Neural progenitor cell (in vitro differentiated cells): ENCODE measurements around the gene ALK. TPM values are rescaled to one million over a fixed set of nuclear protein-coding genes. Genes with fewer than 3 reads are reported as not detected.
"Not testable (repeated sequence)": the region's sequence is repeated elsewhere in the genome, so short reads cannot be mapped to it uniquely, and the experiment has no call there.

Experiments
- DNase-seq: peaks from one replicate; pipeline ENCODE4 v3.0.0-alpha.2; 2016; ENCODE audit warnings: low spot score
- H2AFZ ChIP-seq: fragments of 200-600 bp; sonication (generic); replicated peaks from 2 replicates; pipeline ENCODE4 v1.6.1; 2016; ENCODE audit warnings: antibody characterized with exemption
- H3F3A ChIP-seq: fragments of 200-600 bp; sonication (generic); 2 replicates; pipeline ENCODE4 v1.6.1; 2016; ENCODE audit warnings: antibody characterized with exemption, low read depth
- H3K27ac ChIP-seq: fragments of 200-600 bp; sonication (generic); 2 replicates; pipeline ENCODE4 v1.5.1; 2016; ENCODE audit warnings: mild to moderate bottlenecking
- H3K27me3 ChIP-seq: fragments of 200-600 bp; sonication (generic); 2 replicates; pipeline ENCODE4 v1.6.1; 2016; ENCODE audit warnings: mild to moderate bottlenecking, moderate library complexity
- H3K36me3 ChIP-seq: fragments of 200-600 bp; sonication (generic); 2 replicates; pipeline ENCODE4 v1.5.1; 2016
- H3K4me1 ChIP-seq: fragments of 200-600 bp; sonication (generic); 2 replicates; pipeline ENCODE4 v1.6.1; 2016; ENCODE audit warnings: mixed run types
- H3K4me2 ChIP-seq: fragments of 200-600 bp; sonication (generic); 2 replicates; pipeline ENCODE4 v1.6.1; 2016
- H3K4me3 ChIP-seq: fragments of 200-600 bp; sonication (generic); 2 replicates; pipeline ENCODE4 v1.5.1; 2016
- H3K79me2 ChIP-seq: fragments of 200-600 bp; sonication (generic); 2 replicates; pipeline ENCODE4 v1.6.1; 2016; ENCODE audit warnings: low read depth
- H3K9ac ChIP-seq: fragments of 200-600 bp; sonication (generic); 2 replicates; pipeline ENCODE4 v1.6.1; 2016
- H3K9me3 ChIP-seq: fragments of 200-600 bp; sonication (generic); 2 replicates; pipeline ENCODE4 v1.5.1; 2016; ENCODE audit warnings: low read depth
- H4K20me1 ChIP-seq: fragments of 200-600 bp; sonication (generic); 2 replicates; pipeline ENCODE4 v1.6.1; 2016; ENCODE audit warnings: low read depth
- H3K27ac Mint-ChIP-seq: 3 replicates; pipeline ENCODE4 v1.8.0; 2021; ENCODE audit warnings: mixed read lengths
- H3K27me3 Mint-ChIP-seq: 2 replicates; pipeline ENCODE4 v1.8.0; 2022; ENCODE audit warnings: low read depth, mild to moderate bottlenecking, inconsistent platforms, moderate library complexity, mixed read lengths; ENCODE audit not compliant: insufficient read depth
- H3K36me3 Mint-ChIP-seq: 3 replicates; pipeline ENCODE4 v1.8.0; 2021; ENCODE audit warnings: mixed read lengths
- H3K4me1 Mint-ChIP-seq: 3 replicates; pipeline ENCODE4 v1.8.0; 2021; ENCODE audit warnings: mixed read lengths
- H3K4me3 Mint-ChIP-seq: 3 replicates; pipeline ENCODE4 v1.8.0; 2021; ENCODE audit warnings: mild to moderate bottlenecking, moderate library complexity, mixed read lengths
- H3K9me3 Mint-ChIP-seq: 3 replicates; pipeline ENCODE4 v1.8.0; 2020; ENCODE audit warnings: mixed read lengths
- CTCF ChIP-seq: fragments of 200-600 bp; sonication (generic); IDR thresholded peaks from 2 replicates; pipeline ENCODE4 v1.5.1; 2017; ENCODE audit warnings: antibody characterized with exemption, mild to moderate bottlenecking
- EZH2 ChIP-seq: fragments of 200-600 bp; sonication (generic); IDR thresholded peaks from 2 replicates; pipeline ENCODE4 v1.6.1; 2017; ENCODE audit warnings: antibody characterized with exemption, mild to moderate bottlenecking, moderate library complexity
- EZH2phosphoT487 ChIP-seq: fragments of 200-600 bp; sonication (generic); IDR thresholded peaks from 2 replicates; pipeline ENCODE4 v1.6.1; 2017; ENCODE audit warnings: antibody characterized with exemption
- total RNA-seq: library from RNA; depleted of rRNA; stranded (reverse); fragments of >200 nt; gene quantifications from 2 replicates; pipeline ENCODE4 v1.2.3, GENCODE V29; 2015; ENCODE audit warnings: low replicate concordance

Gene ALK
- total RNA-seq, 1 donor from 2014 or later: not detected

- no peak for TF ChIP-seq EZH2
- TF ChIP-seq EZH2phosphoT487: no peak
- TF ChIP-seq CTCF: no peak
- Histone ChIP-seq H3K9me3 (no peaks in the 10 kb centered on the region), H4K20me1 (no peaks in the 10 kb centered on the region), H3K27ac (no peak overlapping the region), H3K27me3 (no peaks in the 10 kb centered on the region), H3K4me3 (no peak overlapping the region), H3F3A (no peaks in the 10 kb centered on the region), H3K36me3 (no peaks in the 10 kb centered on the region), H3K79me2 (no peaks in the 10 kb centered on the region), H2AFZ (no peak overlapping the region), H3K4me2 (no peak overlapping the region), H3K9ac (no peak overlapping the region), H3K4me1 (peaks cover 4% of the 10 kb centered on the region)
- H3K36me3 Mint-ChIP-seq: peaks cover 5% of the 10 kb centered on the region
- no peak overlapping the region for H3K4me3 Mint-ChIP-seq
- H3K27ac Mint-ChIP-seq: no peak overlapping the region
- H3K4me1 Mint-ChIP-seq: peaks cover 11% of the 10 kb centered on the region
- peaks cover 6% of the 10 kb centered on the region for H3K27me3 Mint-ChIP-seq
- no peak for DNase-seq
- H3K9me3 Mint-ChIP-seq: peaks cover 2% of the 10 kb centered on the region
Observed at GRCh38 chr2:29259221-29259620, 662.2 kb downstream of the ALK start.

GRCh38 chr2:29255004-29255403 is 666.4 kb downstream of the ALK start:
- Mint-ChIP-seq H3K4me3 (no peak overlapping the region), H3K27ac (no peak overlapping the region), H3K36me3 (no peaks in the 10 kb centered on the region), H3K27me3 (peaks cover 2% of the 10 kb centered on the region), H3K9me3 (no peaks in the 10 kb centered on the region), H3K4me1 (no peaks in the 10 kb centered on the region)
- no peak overlapping the region for H2AFZ ChIP-seq
- H3K79me2 ChIP-seq: no peaks in the 10 kb centered on the region
- no peak for TF ChIP-seq EZH2
- no peak for TF ChIP-seq CTCF
- TF ChIP-seq EZH2phosphoT487: no peak
- no peak overlapping the region for H3K27ac ChIP-seq
- H3K4me2 ChIP-seq: no peak overlapping the region
- no peak overlapping the region for H3K9ac ChIP-seq
- H3K36me3 ChIP-seq: no peaks in the 10 kb centered on the region
- H3K4me3 ChIP-seq: no peak overlapping the region
- H4K20me1 ChIP-seq: no peaks in the 10 kb centered on the region
- DNase-seq: no peak
- no peaks in the 10 kb centered on the region for H3K4me1 ChIP-seq
- H3F3A ChIP-seq: no peaks in the 10 kb centered on the region
- H3K27me3 ChIP-seq: no peaks in the 10 kb centered on the region
- no peaks in the 10 kb centered on the region for H3K9me3 ChIP-seq

- not testable (repeated sequence) for H2AFZ ChIP-seq, H3K79me2 ChIP-seq, H3K9me3 ChIP-seq, H3K27ac Mint-ChIP-seq, H3K9ac ChIP-seq, H3K4me1 ChIP-seq, H3K27me3 ChIP-seq, DNase-seq, H4K20me1 ChIP-seq, H3K4me3 Mint-ChIP-seq, H3K27ac ChIP-seq, H3K36me3 Mint-ChIP-seq, H3F3A ChIP-seq, H3K4me1 Mint-ChIP-seq, H3K36me3 ChIP-seq, H3K4me3 ChIP-seq, H3K9me3 Mint-ChIP-seq, H3K27me3 Mint-ChIP-seq, H3K4me2 ChIP-seq
Observed at GRCh38 chr2:29253495-29254275, 667.7 kb downstream of the ALK start.

GRCh38 chr2:29253026-29253425 is 668.4 kb downstream of the ALK start:
- no peak overlapping the region for H3K9ac ChIP-seq
- no peak for DNase-seq
- H2AFZ ChIP-seq: no peak overlapping the region
- no peaks in the 10 kb centered on the region for H3K36me3 Mint-ChIP-seq
- H3K9me3 ChIP-seq: no peaks in the 10 kb centered on the region
- no peak overlapping the region for H3K4me3 Mint-ChIP-seq
- H3K27ac ChIP-seq: no peak overlapping the region
- H3K27me3 ChIP-seq: no peaks in the 10 kb centered on the region
- H3K27ac Mint-ChIP-seq: no peak overlapping the region
- peaks cover 2% of the 10 kb centered on the region for H3K27me3 Mint-ChIP-seq
- peaks cover 6% of the 10 kb centered on the region for H3K4me1 Mint-ChIP-seq
- H3K4me2 ChIP-seq: no peak overlapping the region
- no peaks in the 10 kb centered on the region for H3F3A ChIP-seq
- TF ChIP-seq EZH2: no peak
- TF ChIP-seq EZH2phosphoT487: no peak
- TF ChIP-seq CTCF: no peak
- no peaks in the 10 kb centered on the region for H3K9me3 Mint-ChIP-seq
- H3K79me2 ChIP-seq: no peaks in the 10 kb centered on the region
- H4K20me1 ChIP-seq: no peaks in the 10 kb centered on the region
- peaks cover 4% of the 10 kb centered on the region for H3K4me1 ChIP-seq
- no peak overlapping the region for H3K4me3 ChIP-seq
- H3K36me3 ChIP-seq: no peaks in the 10 kb centered on the region
